Stimulated activated memory B cell treated with anti-CD40 and anti-IgM and Interleukin-4, amounts not matched to agents 10 μg/mL and 1 μg/mL and 100 μg/mL, for 72 hours (primary cell): ENCODE data around the gene UBE2L3.
"Not testable (repeated sequence)": the region's sequence is repeated elsewhere in the genome, so short reads cannot be mapped to it uniquely, and the experiment has no call there.

Source experiments
- ATAC-seq: fragments of 150-1000 bp; cut with Tn5 transposase; 2 replicates; pipeline ENCODE4 v1.10.0; 2021
- H3K27ac Mint-ChIP-seq: one replicate; pipeline ENCODE4 v1.8.0; 2022; ENCODE audit warnings: mild to moderate bottlenecking, mixed read lengths
- H3K27me3 Mint-ChIP-seq: one replicate; pipeline ENCODE4 v1.8.0; 2022; ENCODE audit warnings: mixed read lengths
- H3K36me3 Mint-ChIP-seq: one replicate; pipeline ENCODE4 v1.8.0; 2022; ENCODE audit warnings: mixed read lengths
- H3K4me1 Mint-ChIP-seq: one replicate; pipeline ENCODE4 v1.8.0; 2022; ENCODE audit warnings: mixed read lengths
- H3K4me3 Mint-ChIP-seq: one replicate; pipeline ENCODE4 v1.8.0; 2022; ENCODE audit warnings: mild to moderate bottlenecking, moderate library complexity, mixed read lengths
- H3K9me3 Mint-ChIP-seq: one replicate; pipeline ENCODE4 v1.8.0; 2022; ENCODE audit warnings: mixed read lengths

Gene UBE2L3

DNA sequence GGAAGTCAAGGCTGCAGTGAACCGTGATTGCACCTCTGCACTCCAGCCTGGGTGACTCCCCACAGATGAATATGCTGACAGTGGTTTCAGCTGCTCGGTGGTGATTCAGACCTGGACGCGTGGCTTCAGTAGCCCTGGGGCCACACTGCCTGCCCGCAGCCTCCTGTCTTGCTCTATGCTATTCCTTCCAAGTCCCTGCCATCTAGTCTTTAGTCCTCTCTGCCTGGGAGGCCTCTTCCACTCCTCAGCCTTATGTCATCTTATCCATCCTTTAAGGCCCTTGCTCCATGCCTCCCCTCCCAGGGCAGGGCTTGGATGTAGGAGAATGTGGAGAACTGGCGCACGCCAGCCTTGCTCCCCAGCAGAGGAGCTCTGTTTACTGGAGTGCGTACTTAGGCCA, 39.3 kb downstream of the UBE2L3 start:
- no peak for ATAC-seq
- Mint-ChIP-seq H3K4me3 (no peak overlapping the region), H3K36me3 (peaks cover 21% of the 10 kb centered on the region), H3K4me1 (peaks cover 39% of the 10 kb centered on the region), H3K9me3 (no peaks in the 10 kb centered on the region), H3K27ac (peak overlapping the region; percentile 40), H3K27me3 (no peaks in the 10 kb centered on the region)

DNA sequence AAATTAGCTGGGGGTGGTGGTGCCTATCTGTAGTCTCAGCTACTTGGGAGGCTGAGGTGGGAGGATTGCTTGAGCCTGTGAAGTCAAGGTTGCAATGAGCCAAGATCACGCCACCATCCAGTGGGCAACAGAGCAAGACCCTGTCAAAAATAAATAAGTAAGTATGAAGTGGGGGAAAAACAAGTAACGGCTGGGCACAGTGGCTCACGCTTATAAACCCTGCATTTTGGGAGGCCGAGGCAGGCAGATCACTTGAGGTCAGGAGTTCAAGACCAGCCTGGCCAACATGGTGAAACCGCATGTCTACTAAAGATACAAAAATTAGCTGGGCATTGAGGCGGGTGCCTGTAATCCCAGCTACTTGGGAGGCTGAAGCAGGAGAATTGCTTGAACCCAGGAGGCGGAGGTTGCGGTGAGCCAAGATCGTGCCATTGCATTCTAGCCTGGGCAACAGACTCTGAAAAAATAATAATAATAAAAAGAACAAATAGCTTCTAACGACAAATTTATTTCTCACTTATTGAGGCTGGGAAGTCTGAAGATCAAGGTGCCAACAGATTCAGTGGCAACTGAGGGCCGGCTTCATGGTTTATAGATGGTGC, 42.1 kb downstream of the UBE2L3 start:
- Mint-ChIP-seq H3K36me3 (peaks cover 35% of the 10 kb centered on the region), H3K4me1 (peaks cover 41% of the 10 kb centered on the region)
- H3K9me3 Mint-ChIP-seq, H3K27me3 Mint-ChIP-seq, H3K4me3 Mint-ChIP-seq, ATAC-seq, H3K27ac Mint-ChIP-seq: not testable (repeated sequence)

DNA sequence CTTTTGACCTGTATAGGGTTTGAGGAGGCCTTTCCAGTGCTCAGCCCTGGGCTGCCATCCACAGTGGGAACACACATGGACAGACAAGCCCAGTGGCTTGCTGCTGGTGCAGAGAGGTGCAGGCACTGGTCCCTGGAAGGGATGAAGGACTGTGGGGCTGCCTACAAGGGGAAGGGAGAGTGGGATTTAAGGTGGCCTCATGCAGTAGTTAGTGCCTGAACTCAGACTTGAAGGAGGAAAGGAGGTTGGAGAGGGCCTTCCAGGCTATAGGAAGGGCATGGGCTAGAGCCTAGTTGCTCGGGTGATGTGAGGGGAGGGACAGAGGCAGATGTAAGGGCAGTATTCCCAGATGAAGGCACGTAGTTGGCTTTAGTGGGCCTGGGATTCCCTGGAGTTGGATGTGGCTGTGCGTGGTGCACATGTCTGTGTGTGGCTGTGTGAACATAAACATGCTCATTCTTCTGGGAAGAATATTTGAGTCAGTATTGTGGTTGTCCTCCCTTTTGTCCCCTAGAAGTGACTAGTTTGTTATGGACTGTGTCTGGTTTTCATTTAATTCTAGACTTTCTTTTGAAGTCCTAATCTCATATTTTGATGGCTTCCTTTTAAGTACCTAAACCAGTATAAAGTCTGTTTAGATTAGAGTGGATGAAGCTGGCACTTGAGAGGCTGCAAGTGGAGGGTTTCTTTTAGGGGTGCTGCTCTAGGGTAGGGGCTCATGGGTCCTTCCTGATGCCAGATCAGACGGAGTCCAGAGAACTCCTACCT, 43.9 kb downstream of the UBE2L3 start:
- Mint-ChIP-seq H3K9me3 (no peaks in the 10 kb centered on the region), H3K36me3 (peaks cover 35% of the 10 kb centered on the region), H3K27ac (peak overlapping the region; percentile 23), H3K4me1 (peaks cover 38% of the 10 kb centered on the region), H3K27me3 (no peaks in the 10 kb centered on the region), H3K4me3 (no peak overlapping the region)
- ATAC-seq, result no peak

DNA sequence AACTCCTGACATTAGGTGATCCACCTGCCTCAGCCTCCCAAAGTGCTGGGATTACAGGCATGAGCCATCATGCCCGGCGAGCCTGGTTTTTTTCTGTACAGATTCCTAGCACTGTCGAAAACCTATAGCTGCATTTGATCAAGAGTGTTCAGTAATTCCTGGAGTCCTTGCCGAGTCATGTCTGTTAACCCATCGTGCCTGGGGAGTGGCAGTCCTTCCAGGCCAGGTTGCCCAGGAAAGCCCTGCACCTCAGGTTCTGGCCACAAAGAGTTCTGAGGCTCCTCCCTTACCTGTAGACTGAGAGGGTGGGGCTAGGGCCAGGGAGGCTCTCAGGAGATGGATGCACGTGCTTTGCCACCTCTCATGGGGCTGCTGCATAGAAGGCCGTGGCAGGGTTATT, 45.3 kb downstream of the UBE2L3 start:
- H3K36me3 Mint-ChIP-seq, result peaks cover 30% of the 10 kb centered on the region
- no peak overlapping the region for H3K4me3 Mint-ChIP-seq
- no peaks in the 10 kb centered on the region for H3K27me3 Mint-ChIP-seq
- H3K4me1 Mint-ChIP-seq, result peaks cover 41% of the 10 kb centered on the region
- no peak for ATAC-seq
- no peak overlapping the region for H3K27ac Mint-ChIP-seq
- no peaks in the 10 kb centered on the region for H3K9me3 Mint-ChIP-seq

DNA sequence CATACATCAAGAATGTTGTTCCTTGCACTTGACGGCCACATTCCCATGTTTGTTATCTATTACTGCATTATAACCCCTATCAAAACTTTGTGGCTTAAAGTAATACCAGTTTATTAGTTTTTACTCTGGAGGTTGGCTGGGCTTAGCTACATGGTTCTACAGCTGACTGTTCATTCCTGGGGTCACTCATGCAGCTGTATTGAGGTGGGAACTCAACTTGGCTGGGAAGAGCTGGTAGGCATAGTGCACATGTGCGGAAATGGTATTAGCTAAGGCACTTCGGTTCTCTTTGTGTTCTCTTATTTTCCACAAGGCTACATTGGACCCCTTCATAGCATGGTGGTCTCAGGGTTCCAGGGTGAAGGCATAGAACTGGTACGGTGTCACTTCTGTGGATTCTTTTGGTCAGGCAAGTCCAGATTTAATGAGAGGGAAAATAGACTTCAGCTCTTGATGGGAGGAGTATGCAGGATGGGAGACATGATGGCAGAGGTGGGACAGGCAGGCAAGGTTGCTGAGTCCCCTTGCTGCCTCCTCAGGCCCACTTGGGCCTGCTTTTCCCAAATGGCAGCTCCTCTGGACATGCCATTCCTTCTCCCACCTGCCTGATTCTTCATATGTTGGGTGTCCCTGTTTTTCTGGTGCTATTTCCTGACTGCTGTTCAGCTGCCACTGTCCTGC, 46.2 kb downstream of the UBE2L3 start:
- Mint-ChIP-seq H3K27ac (no peak overlapping the region), H3K27me3 (no peaks in the 10 kb centered on the region), H3K4me1 (peaks cover 41% of the 10 kb centered on the region), H3K9me3 (no peaks in the 10 kb centered on the region), H3K4me3 (no peak overlapping the region), H3K36me3 (peaks cover 30% of the 10 kb centered on the region)
- ATAC-seq, result no peak

DNA sequence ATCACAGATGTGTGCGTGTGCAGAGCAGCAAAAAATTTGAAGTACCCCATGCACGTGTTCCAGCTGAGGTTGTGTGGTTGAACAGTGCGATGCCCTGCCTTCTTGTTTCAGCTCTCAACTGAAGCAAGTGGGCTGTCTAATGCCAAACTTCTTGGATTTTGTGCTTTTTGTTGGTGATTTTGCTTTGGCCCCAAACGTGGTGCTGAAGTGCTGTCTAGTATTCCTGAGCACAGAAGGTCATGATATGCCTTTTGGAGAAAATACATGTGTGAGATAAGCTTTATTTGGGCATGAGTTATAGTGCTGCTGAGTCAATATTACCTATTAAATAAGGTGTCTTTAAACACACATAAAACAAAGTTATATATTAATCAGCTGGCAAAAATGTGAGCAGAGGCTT, 48.2 kb downstream of the UBE2L3 start:
- no peak overlapping the region for H3K4me3 Mint-ChIP-seq
- no peak for ATAC-seq
- H3K36me3 Mint-ChIP-seq, result peaks cover 22% of the 10 kb centered on the region
- H3K27me3 Mint-ChIP-seq, result no peaks in the 10 kb centered on the region
- peaks cover 54% of the 10 kb centered on the region for H3K4me1 Mint-ChIP-seq
- H3K9me3 Mint-ChIP-seq, result no peaks in the 10 kb centered on the region
- H3K27ac Mint-ChIP-seq, result peak overlapping the region; percentile 28

DNA sequence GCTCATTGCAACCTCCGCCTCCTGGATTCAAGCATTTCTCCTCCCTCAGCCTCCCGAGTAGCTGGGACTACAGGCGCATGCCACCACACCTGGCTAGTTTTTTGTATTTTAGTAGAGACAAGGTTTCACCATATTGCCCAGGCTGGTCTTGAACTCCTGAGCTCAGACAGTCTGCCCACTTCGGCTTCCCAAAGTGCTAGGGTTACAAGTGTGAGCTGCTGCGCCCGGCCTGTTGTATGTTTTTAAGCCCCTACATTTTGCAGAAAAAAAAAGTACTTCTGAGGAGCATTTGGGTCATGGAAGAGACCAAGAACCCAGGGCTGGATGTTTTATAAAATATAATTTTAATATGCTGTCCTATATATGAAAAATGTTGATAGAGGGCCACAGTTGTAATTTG, 49.8 kb downstream of the UBE2L3 start:
- Mint-ChIP-seq H3K27ac (peak overlapping the region; percentile 28), H3K36me3 (peaks cover 15% of the 10 kb centered on the region)
- not testable (repeated sequence) for H3K9me3 Mint-ChIP-seq

DNA sequence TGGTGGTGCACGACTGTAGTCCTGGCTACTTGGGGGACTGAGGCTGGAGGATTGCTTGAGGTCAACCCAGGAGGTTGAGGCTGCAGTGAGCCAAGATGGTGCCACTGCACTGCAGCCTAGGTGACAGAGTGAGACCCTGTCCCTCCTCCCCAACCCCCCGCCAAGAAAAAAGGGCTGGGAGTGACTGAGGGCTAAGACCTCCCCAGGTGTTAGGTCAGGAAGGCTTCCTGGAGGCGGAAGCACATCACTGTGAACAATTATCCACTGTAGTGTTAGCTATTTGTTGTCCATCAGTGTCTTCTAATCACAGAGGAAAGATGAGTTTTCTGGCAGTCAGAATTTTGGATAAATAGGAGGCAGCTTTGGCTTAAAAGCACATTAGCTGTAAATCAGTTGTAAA, 53.5 kb downstream of the UBE2L3 start:
- H3K9me3 Mint-ChIP-seq, result no peaks in the 10 kb centered on the region
- H3K36me3 Mint-ChIP-seq, result peaks cover 16% of the 10 kb centered on the region
- ATAC-seq, result no peak
- H3K4me1 Mint-ChIP-seq, result peaks cover 67% of the 10 kb centered on the region
- H3K27ac Mint-ChIP-seq, result peak overlapping the region; percentile 37
- no peak overlapping the region for H3K4me3 Mint-ChIP-seq
- H3K27me3 Mint-ChIP-seq, result no peaks in the 10 kb centered on the region

More for the DNA sequence above, 49.8 kb downstream of the UBE2L3 start:
- not testable (repeated sequence) for ATAC-seq, H3K4me3 Mint-ChIP-seq, H3K27me3 Mint-ChIP-seq
- peaks cover 60% of the 10 kb centered on the region for H3K4me1 Mint-ChIP-seq

DNA sequence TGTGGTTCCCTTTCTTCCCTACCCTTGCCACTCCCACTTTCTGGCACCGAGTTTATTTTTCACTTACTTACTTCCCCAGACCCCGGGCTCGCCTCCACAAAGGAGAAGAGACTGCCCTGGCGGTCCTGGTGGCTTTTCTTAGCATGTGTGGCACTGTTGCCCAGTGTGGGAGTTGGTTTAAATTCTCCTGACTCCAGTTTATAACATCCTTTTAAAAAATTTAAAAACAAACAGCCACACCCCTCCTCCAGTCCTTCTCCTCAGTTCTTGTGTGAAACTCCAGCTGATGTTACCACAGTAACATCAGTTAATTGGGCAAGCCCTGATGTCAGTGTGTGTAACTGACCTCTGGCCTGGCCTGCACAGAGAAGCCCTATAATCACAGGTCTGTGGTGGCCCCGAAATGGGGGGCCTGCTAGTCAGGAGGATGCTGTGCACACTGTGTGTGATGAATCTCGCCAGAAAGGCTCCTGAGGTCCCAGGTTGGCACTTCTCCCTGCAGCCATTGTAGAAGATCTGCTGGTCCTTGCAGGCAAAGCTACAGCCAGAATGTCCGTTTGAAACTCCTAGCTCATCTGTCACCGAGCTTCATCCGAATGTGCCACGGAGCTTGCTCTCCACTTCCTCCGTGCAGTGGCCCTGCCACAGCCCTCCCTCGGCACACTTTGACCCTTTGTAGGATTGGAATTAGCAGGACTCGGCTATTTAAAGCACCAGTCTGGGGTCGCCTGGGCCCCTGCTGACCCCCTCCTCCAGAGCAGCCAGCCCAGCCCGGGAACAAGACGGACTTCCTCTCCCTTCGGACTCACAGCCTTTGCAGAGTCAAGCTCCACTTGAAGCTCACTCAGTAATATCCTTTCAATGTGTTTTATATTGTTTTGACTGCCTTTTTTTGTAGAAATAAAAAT, 54.8 kb downstream of the UBE2L3 start:
- Mint-ChIP-seq H3K27me3 (no peaks in the 10 kb centered on the region), H3K4me3 (no peak overlapping the region), H3K27ac (peak overlapping the region; percentile 43), H3K36me3 (peaks cover 25% of the 10 kb centered on the region), H3K9me3 (no peaks in the 10 kb centered on the region), H3K4me1 (peaks cover 67% of the 10 kb centered on the region)
- ATAC-seq, result no peak

DNA sequence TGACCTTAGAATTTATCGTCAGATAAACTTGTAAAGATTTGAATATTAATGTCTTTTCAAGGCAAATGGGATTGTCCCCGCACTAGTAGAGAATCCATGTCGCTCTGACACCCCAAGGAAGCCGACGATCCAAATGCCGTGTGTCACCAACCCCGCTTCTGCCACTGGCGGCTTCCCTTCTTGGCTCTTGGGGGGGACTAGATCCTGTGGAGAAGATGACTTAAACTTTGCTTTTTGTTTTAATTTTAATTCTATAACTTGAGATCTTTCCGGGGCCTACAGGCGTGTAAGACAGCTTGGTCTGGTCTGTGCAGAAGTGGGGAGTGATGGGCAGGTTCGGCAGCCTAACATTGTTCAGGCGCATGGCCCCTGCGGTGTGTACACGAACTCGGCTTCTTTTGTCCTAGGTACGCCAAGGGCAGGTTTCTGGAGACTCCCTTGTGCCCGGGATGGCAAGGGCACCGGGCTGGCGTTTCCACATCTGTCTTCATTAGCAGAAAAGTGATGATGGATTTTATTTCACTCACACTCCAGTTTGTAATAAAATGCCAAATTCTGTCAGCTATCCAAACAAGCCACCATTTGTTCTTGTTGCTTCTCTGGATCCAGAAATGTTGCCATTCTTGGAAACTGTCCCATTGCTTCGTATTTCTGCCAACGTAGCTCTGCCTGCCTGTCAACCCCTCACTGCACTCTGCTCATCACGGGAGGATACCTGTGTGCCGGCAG, 55.6 kb downstream of the UBE2L3 start:
- Mint-ChIP-seq H3K36me3 (peaks cover 29% of the 10 kb centered on the region), H3K27me3 (no peaks in the 10 kb centered on the region), H3K27ac (peak overlapping the region; percentile 43), H3K4me3 (no peak overlapping the region), H3K4me1 (peaks cover 74% of the 10 kb centered on the region), H3K9me3 (no peaks in the 10 kb centered on the region)
- ATAC-seq, result no peak

DNA sequence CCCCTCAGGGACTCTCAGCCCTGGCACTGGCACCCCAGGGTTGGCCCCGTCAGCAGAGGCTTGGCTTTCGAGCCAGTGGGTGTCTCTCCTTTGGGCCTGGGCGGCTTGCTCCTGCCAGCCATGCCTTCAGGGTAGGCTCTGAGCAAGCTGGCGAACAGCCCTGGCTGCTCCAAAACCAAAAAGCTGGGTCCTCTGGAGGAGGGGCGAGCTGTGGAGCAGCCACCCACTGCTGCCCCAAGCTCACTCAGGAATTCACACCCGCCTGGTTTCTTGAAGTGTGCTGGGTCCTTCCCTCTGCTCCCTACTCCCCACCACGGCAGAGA, 56.1 kb downstream of the UBE2L3 start:
- ATAC-seq, result no peak
- no peaks in the 10 kb centered on the region for H3K9me3 Mint-ChIP-seq
- H3K27ac Mint-ChIP-seq, result no peak overlapping the region
- H3K4me3 Mint-ChIP-seq, result no peak overlapping the region
- H3K36me3 Mint-ChIP-seq, result peaks cover 34% of the 10 kb centered on the region
- H3K4me1 Mint-ChIP-seq, result peaks cover 80% of the 10 kb centered on the region
- no peaks in the 10 kb centered on the region for H3K27me3 Mint-ChIP-seq

DNA sequence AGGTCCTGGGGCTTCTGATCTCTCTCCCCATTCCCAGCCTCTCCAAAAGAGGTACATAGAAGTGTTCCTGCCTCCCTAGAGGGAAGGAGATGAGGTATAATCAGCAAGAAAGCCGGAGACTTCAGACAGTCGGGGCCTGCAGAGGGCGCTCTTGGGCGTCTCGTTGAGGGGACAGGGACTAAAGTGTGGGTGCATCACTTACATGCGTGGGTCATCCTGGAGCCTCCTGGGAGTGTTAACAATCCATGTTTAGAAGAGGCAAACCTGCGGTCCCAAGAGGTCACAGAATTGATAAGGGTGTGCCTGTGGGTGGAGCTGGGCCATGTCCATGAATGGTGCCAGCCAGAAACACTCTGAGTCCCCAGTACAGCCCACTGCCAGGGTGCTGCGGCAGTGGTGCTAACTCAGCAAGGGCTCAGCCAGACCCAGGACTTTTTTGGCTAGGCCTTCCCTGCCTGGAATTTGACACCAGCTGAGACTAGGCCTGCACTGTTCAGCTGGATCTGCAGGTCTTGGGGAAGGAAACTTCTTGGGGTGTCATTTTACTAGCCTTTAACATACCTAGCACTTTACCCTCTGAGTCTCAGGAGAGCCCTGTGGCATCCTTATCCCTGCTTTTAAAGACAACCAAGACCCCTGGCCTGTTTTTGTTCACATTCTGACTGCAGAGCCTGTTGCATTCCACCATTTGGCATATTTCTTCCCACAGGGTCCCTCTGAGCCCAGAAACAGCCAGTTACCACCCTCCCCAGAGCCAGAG, 56.8 kb downstream of the UBE2L3 start:
- no peak overlapping the region for H3K4me3 Mint-ChIP-seq

DNA sequence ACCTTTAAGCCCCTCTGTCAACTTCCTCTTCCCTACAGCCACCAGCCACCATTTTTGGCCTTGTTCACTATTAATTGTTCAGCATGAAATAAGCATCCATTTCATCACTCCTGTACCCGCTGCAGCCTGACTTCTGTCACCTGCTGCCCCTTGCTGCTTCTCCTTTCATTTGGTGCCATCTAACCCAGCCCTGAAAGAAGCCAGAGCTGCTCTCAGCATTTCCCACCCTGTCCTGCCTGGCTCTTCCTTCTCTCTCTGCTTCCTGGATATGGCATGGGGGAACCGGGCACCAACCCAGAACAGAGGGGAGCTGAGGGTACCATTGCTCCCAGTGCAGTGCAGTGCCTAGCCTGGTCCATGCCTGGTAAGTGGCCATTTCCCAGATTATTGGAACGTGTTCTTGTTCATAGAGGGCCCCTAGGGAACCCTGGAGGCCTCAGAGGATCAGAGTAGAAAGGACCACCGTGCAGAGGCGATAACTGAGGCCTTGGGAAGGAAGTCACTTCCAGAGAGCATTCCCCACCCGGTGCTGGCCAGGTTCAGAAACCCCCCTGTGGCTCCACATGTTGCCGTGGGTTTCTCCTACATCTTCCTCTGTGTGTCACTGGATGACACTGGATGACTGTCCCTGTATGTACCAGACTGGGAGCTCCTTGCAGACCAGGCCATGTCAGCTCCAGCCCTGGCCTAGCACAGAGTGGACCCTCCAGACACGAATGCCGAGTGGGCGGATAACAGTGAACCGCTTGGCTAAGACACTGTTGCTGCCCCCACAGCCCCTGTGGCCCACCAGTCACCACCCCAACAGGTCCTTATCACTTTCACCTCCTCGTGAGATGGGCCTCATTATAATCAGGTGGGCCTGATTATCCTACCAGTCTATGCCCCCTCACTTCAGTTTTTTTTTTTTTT, 57.6 kb downstream of the UBE2L3 start:
- ATAC-seq, result no peak
- Mint-ChIP-seq H3K36me3 (peaks cover 34% of the 10 kb centered on the region), H3K4me1 (peaks cover 72% of the 10 kb centered on the region), H3K27ac (peak overlapping the region; percentile 64), H3K9me3 (no peaks in the 10 kb centered on the region), H3K27me3 (no peaks in the 10 kb centered on the region), H3K4me3 (no peak overlapping the region)

More for the DNA sequence above, 56.8 kb downstream of the UBE2L3 start:
- ATAC-seq, result no peak
- Mint-ChIP-seq H3K27me3 (no peaks in the 10 kb centered on the region), H3K27ac (peak overlapping the region; percentile 64), H3K9me3 (no peaks in the 10 kb centered on the region), H3K4me1 (peaks cover 78% of the 10 kb centered on the region), H3K36me3 (peaks cover 34% of the 10 kb centered on the region)
